Hippocampal formation (tissue), 2 donors: Measurements from ENCODE around the gene DUSP3.
"Not testable (repeated sequence)": the region's sequence is repeated elsewhere in the genome, so short reads cannot be mapped to it uniquely, and the experiment has no call there.

Experiments
- DNase-seq, 2 donors: peaks; one replicate each; lab custom pipeline; 2025; lab: John Stamatoyannopoulos, UW

DUSP3 gene

DNA sequence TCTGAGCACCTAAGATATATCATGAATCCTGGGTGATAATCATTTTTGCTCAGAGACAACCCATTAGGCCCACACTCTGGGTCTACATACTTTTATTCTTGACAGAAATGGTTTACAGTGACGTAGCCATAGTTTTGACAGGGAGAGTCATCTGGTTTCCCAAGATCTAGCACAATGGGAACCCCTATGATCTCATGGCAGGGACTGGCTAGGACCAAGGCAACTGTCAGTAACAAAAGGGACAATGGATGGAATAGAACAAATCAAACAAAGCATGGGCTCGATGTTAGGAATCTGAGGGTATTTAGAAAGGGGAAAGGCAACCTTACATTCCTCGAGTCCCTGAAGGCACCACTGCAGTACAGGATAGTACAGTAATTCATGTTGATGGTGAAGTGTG, 22.0 kb upstream of the DUSP3 start:
- peak in 1 of 2 donors; percentile 45 for DNase-seq

- DNase-seq, result no peak
Observed at GRCh38 chr17:43799047-43799446, 20.3 kb upstream of the DUSP3 start.

- DNase-seq, result not testable (repeated sequence)
Observed at GRCh38 chr17:43798024-43798423, 19.2 kb upstream of the DUSP3 start.

DNA sequence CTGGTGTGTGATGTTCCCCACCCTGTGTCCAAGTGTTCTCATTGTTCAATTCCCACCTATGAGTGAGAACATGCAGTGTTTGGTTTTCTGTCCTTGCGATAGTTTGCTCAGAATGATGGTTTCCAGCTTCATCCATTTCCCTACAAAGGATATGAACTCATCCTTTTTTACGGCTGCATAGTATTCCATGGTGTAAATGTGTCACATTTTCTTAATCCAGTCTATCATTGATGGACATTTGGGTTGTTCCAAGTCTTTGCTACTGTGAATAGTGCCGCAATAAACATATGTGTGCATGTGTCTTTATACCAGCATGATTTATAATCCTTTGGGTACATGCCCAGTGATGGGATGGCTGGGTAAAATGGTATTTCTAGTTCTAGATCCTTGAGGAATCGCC, 13.9 kb upstream of the DUSP3 start:
- DNase-seq, result not testable (repeated sequence)

- no peak for DNase-seq
Observed at GRCh38 chr17:43791589-43791988, 12.8 kb upstream of the DUSP3 start.

DNA sequence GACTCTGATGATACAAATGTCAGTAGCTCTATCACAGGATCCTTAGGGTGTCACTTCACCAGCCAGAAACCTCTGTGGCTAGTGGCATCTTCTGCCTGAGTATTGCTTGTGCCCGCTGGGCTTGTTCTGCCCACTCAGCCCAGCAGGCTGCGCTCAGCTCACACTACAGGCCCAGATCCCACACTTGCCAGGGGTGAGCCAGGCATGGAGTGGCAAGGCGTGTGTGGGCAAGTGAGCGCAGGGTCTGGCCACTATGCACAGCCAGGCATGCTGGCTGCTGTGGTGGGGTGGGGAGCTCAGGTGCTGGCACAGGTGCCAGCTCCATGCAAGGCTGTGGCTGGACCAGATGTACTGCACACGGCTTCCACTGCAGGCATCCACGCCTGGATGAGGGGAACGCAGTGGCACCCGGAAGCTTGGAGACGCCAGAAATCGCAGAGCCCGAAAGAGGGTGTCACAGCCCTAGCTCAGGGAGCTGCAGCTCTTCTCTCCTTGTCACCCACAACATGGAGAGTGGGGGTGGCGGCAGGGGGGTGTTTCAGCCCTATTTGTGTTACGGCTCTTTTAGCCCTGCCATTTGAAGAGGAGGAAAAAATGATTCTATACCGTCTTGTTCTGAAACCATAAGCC, 11.6 kb upstream of the DUSP3 start:
- DNase-seq, result no peak

DNA sequence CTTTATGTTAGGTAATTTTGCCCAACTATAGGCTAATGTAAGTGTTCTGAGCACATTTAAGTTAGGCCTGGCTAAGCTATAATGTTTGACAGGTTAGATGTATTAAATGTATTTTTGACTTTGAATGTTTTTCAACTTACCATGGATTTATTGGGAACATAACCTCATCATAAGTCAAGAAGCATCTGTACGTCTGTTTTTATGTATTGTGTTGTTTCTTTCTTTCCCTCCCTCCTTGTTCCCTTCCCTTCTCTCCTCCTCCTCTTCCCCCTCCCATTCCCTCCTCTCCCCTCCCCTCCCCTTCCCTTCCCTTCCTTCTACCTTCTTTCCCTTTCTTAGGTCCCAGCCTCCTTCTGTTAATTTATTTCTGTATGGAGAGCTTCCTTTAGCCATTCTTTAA, 10.7 kb upstream of the DUSP3 start:
- DNase-seq, result no peak

GRCh38 chr17:43788540-43788939, 9.8 kb upstream of the DUSP3 start:
- DNase-seq, result no peak

DNA sequence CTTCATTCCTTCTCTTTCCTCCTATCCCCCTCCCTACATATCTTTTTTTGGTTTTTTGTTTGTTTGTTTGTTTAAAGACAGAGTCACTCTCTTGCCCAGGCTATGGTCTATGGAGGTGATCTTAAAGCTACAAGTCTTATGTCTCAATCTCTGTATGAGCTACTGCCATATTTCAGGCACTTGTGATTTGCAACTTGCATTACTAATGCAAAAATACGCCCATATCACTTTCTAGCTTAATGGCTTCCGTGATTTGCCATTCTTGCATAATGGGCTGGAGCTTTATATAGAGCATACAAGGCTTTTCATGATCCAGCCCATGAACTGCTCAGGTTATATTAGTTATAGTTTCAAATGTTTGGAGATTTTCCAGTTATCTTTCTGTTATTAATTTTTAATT, 9.0 kb upstream of the DUSP3 start:
- no peak for DNase-seq

- no peak for DNase-seq
Observed at GRCh38 chr17:43784628-43785101, 5.9 kb upstream of the DUSP3 start.

GRCh38 chr17:43784068-43784467, 5.3 kb upstream of the DUSP3 start:
- DNase-seq, result no peak

GRCh38 chr17:43782913-43783680, 4.3 kb upstream of the DUSP3 start:
- DNase-seq, result no peak

GRCh38 chr17:43780135-43780534, 1.4 kb upstream of the DUSP3 start, which contains the start of gene CFAP97D1:
Gene CFAP97D1 (plus strand): TSS chr17:43780435. CDS start chr17:43780463, 28 bp downstream.
- no peak for DNase-seq

- no peak for DNase-seq
Observed at GRCh38 chr17:43779145-43780125, 658 bp upstream of the DUSP3 start.

- no peak for DNase-seq
Observed at GRCh38 chr17:43774304-43775250, 4.2 kb downstream of the DUSP3 start.

GRCh38 chr17:43772877-43773648, 5.7 kb downstream of the DUSP3 start:
- DNase-seq, result no peak

DNA sequence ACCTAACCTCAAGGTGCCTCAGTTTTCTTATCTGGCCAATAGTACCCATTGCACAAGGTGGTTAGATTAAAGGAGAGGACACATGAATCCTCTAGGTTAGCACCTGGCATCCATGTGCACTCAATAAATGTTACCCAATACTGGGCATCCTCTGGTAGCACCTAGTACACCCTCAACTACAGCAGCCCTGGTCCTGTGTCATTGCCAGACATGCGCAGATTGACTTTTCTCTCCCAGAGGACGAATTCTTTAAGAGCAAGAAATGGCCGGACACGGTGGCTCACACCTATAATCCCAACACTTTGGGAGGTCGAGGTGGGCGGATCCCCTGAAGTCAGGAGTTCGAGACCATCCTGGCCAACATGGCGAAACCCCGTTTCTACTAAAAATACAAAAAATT, 7.3 kb downstream of the DUSP3 start:
- no peak for DNase-seq

- DNase-seq, result no peak
Observed at GRCh38 chr17:43770957-43771356, 7.8 kb downstream of the DUSP3 start.

GRCh38 chr17:43769859-43770258, 8.9 kb downstream of the DUSP3 start:
- DNase-seq, result no peak

DNA sequence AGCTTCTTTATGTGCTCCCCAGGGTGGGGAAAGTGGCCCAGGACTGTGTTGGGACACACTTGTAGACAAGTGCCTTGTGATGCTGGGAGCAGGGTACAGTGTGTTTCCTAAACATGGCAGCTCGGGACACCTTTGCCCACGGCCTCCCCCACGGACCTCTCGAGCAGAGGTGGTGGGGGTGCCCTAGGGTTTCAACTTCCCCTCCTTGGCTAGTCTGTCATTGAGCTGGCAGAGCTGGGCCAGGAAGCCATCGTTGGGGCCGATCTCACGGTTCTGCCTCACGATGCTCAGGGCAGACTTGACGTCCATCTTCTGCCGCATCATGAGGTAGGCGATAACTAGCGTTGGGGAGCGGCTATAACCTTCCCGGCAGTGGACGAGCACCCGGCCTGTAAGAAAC, 9.4 kb downstream of the DUSP3 start:
- DNase-seq, result no peak
